IMR-90 (cell line): ENCODE results near the gene MAGEB17. TPM values are rescaled to one million over a fixed set of nuclear protein-coding genes. Genes with fewer than 3 reads are reported as not detected.
A peak's percentile ranks its signal among the peaks of the same experiment; 100 is the strongest.

Source experiments
- ATAC-seq: fragments of 200-7000 bp; cut with Tn5 transposase; 2 replicates; pipeline ENCODE4 v1.9.1; 2020; ENCODE audit warnings: low read depth, mild to moderate bottlenecking, moderate library complexity
- BruUV-seq: library from RNA; stranded (reverse); fragments of 400-500 nt; replicated peaks from 2 replicates; lab custom pipeline; 2021; lab: Mats Ljungman, UMichigan
- CTCF ChIA-PET: fragments of 300-600 bp; formaldehyde crosslinking; extraction: SDS; loops from one replicate; lab custom pipeline; 2021; ENCODE audit warnings: antibody characterized with exemption; lab: Yijun Ruan, JAX
- POLR2A ChIA-PET: fragments of 300-600 bp; sonication (Branson Sonifier 250); formaldehyde crosslinking; loops from one replicate; lab custom pipeline; 2022; ENCODE audit warnings: antibody characterized with exemption; ENCODE audit not compliant: unreplicated experiment; lab: Charles Lee
- DNase-seq: peaks from one replicate; pipeline ENCODE4 v3.0.0; 2013
- H2AFZ ChIP-seq: replicated peaks from 2 replicates; pipeline ENCODE3; 2013; ENCODE audit warnings: low read length, mild to moderate bottlenecking; ENCODE audit not compliant: poor library complexity
- H2AK5ac ChIP-seq: 2 replicates; pipeline ENCODE4 v1.6.1; 2013; ENCODE audit warnings: low read depth, low read length, inconsistent platforms
- H2AK9ac ChIP-seq: replicated peaks from 2 replicates; pipeline ENCODE3; 2013; ENCODE audit warnings: mild to moderate bottlenecking, low read depth, low read length, moderate library complexity; ENCODE audit not compliant: poor library complexity
- H2BK120ac ChIP-seq: 2 replicates; pipeline ENCODE4 v1.6.1; 2013; ENCODE audit warnings: low read depth, low read length, inconsistent platforms
- H2BK15ac ChIP-seq: 3 replicates; pipeline ENCODE4 v1.6.1; 2013; ENCODE audit warnings: low read depth, low read length, inconsistent platforms
- H2BK20ac ChIP-seq: 2 replicates; pipeline ENCODE4 v1.6.1; 2013; ENCODE audit warnings: low read depth, mild to moderate bottlenecking, inconsistent platforms, low read length, moderate library complexity
- H2BK5ac ChIP-seq: 2 replicates; pipeline ENCODE4 v1.6.1; 2013; ENCODE audit warnings: mild to moderate bottlenecking, low read depth, low read length, inconsistent platforms; ENCODE audit not compliant: poor library complexity, severe bottlenecking
- H3K14ac ChIP-seq: replicated peaks from 2 replicates; pipeline ENCODE4 v1.6.1; 2013; ENCODE audit warnings: low read depth, low read length, inconsistent platforms
- H3K18ac ChIP-seq: 2 replicates; pipeline ENCODE4 v1.6.1; 2013; ENCODE audit warnings: low read depth, low read length, control low read depth
- H3K23ac ChIP-seq: 2 replicates; pipeline ENCODE4 v1.6.1; 2013; ENCODE audit warnings: low read depth, low read length, inconsistent platforms
- H3K27ac ChIP-seq: 2 replicates; pipeline ENCODE4 v1.5.1; 2013; ENCODE audit warnings: mild to moderate bottlenecking, control low read depth, low read length; ENCODE audit not compliant: insufficient read depth
- H3K27me3 ChIP-seq: 2 replicates; pipeline ENCODE4 v1.6.1; 2013; ENCODE audit warnings: low read length; ENCODE audit not compliant: control insufficient read depth, insufficient read depth
- H3K36me3 ChIP-seq: 2 replicates; pipeline ENCODE4 v1.6.1; 2013; ENCODE audit warnings: low read length, mixed read lengths; ENCODE audit not compliant: control insufficient read depth, insufficient read depth
- H3K4ac ChIP-seq: 2 replicates; pipeline ENCODE4 v1.6.1; 2013; ENCODE audit warnings: low read depth, low read length, inconsistent platforms
- H3K4me1 ChIP-seq: 2 replicates; pipeline ENCODE4 v1.6.1; 2013; ENCODE audit warnings: low read length, mixed read lengths; ENCODE audit not compliant: control insufficient read depth, insufficient read depth
- H3K4me2 ChIP-seq: 2 replicates; pipeline ENCODE4 v1.6.1; 2013; ENCODE audit warnings: low read depth, mild to moderate bottlenecking, control low read depth, low read length, moderate library complexity
- H3K4me3 ChIP-seq: 2 replicates; pipeline ENCODE4 v1.5.1; 2013; ENCODE audit warnings: low read depth, mild to moderate bottlenecking, control low read depth, low read length, moderate library complexity; ENCODE audit not compliant: insufficient read depth
- H3K56ac ChIP-seq: 2 replicates; pipeline ENCODE4 v1.6.1; 2013; ENCODE audit warnings: low read length, inconsistent platforms; ENCODE audit not compliant: insufficient read depth; ENCODE audit errors: extremely low read depth
- H3K79me1 ChIP-seq, 2 experiments: 2 replicates each; pipeline ENCODE4 v1.6.1; 2013; ENCODE audit warnings: low read length in 2 of 2, inconsistent platforms in 1 of 2, low read depth in 1 of 2
- H3K9ac ChIP-seq: 2 replicates; pipeline ENCODE4 v1.6.1; 2013; ENCODE audit warnings: low read depth, low read length, control low read depth
- H3K9me1 ChIP-seq: 2 replicates; pipeline ENCODE4 v1.6.1; 2013; ENCODE audit warnings: low read length, inconsistent platforms; ENCODE audit not compliant: insufficient read depth
- H3K9me3 ChIP-seq: 2 replicates; pipeline ENCODE4 v1.6.1; 2013; ENCODE audit warnings: low read length; ENCODE audit not compliant: control insufficient read depth, insufficient read depth
- H4K20me1 ChIP-seq: 2 replicates; pipeline ENCODE4 v1.6.1; 2013; ENCODE audit warnings: low read length, inconsistent platforms; ENCODE audit not compliant: insufficient read depth
- H4K5ac ChIP-seq: 2 replicates; pipeline ENCODE4 v1.6.1; 2013; ENCODE audit warnings: mild to moderate bottlenecking, low read depth, low read length, control low read depth
- H4K8ac ChIP-seq, 2 experiments: 2 replicates each; pipeline ENCODE4 v1.6.1; 2013; ENCODE audit warnings: low read depth in 2 of 2, low read length in 2 of 2, control low read depth in 1 of 2, inconsistent platforms in 1 of 2
- H4K91ac ChIP-seq: 2 replicates; pipeline ENCODE4 v1.6.1; 2013; ENCODE audit warnings: low read depth, low read length, inconsistent platforms; ENCODE audit not compliant: insufficient read depth
- CEBPB ChIP-seq: IDR thresholded peaks from 2 replicates; pipeline ENCODE4 v1.6.1; 2012; ENCODE audit warnings: low read depth, low read length, improper control_type of control experiment
- CHD1 ChIP-seq: IDR thresholded peaks from 2 replicates; pipeline ENCODE4 v1.6.1; 2012; ENCODE audit warnings: low read depth, low read length, improper control_type of control experiment
- FOS ChIP-seq: fragments of 150-350 bp; IDR thresholded peaks from 2 replicates; pipeline ENCODE4 v1.6.1; 2016; ENCODE audit warnings: low read depth, low read length
- MAFK ChIP-seq: IDR thresholded peaks from 2 replicates; pipeline ENCODE4 v1.6.1; 2012; ENCODE audit warnings: low read depth, low read length, improper control_type of control experiment
- MAZ ChIP-seq: IDR thresholded peaks from 2 replicates; pipeline ENCODE4 v1.6.1; 2012; ENCODE audit warnings: low read depth, mild to moderate bottlenecking, low read length, improper control_type of control experiment, moderate library complexity, borderline replicate concordance
- NFE2L2 ChIP-seq: fragments of 150-350 bp; IDR thresholded peaks from 2 replicates; pipeline ENCODE4 v1.6.1; 2016; ENCODE audit warnings: low read depth, mild to moderate bottlenecking, low read length
- POLR2A ChIP-seq: IDR thresholded peaks from 2 replicates; pipeline ENCODE4 v1.6.1; 2012; ENCODE audit warnings: mild to moderate bottlenecking, low read depth, low read length
- RAD21 ChIP-seq: IDR thresholded peaks from 2 replicates; pipeline ENCODE4 v1.6.1; 2012; ENCODE audit warnings: low read length, improper control_type of control experiment
- RCOR1 ChIP-seq: IDR thresholded peaks from 2 replicates; pipeline ENCODE4 v1.6.1; 2012; ENCODE audit warnings: mild to moderate bottlenecking, low read length, improper control_type of control experiment; ENCODE audit not compliant: insufficient replicate concordance
- RFX5 ChIP-seq: IDR thresholded peaks from 2 replicates; pipeline ENCODE4 v1.8.0; 2012; ENCODE audit warnings: low read depth, mild to moderate bottlenecking, low read length, moderate library complexity
- USF2 ChIP-seq: fragments of 150-350 bp; IDR thresholded peaks from 2 replicates; pipeline ENCODE4 v1.6.1; 2017; ENCODE audit warnings: mild to moderate bottlenecking, antibody characterized with exemption, low read length, low read depth
- WGBS, 2 experiments: methylation state at CpG; one replicate each; pipeline versions ENCODE4 v1.1.5 to v1.1.7; 2013; ENCODE audit warnings: missing lambda C conversion rate in 2 of 2; ENCODE audit not compliant: insufficient read length in 1 of 2; ENCODE audit errors: extremely low coverage in 2 of 2; 5-methylcytosine and 5-hydroxymethylcytosine counted together
- dilution Hi-C: fragments of 300-500 bp; cut with HindIII; formaldehyde crosslinking; loops from one replicate; pipeline ENCODE4 v1.14.3; 2018; ENCODE audit warnings: low sequenced_read_pairs; ENCODE audit not compliant: unreplicated experiment
- in situ Hi-C: fragments of 300-500 bp; cut with MboI; formaldehyde crosslinking; loops from 3 replicates; pipeline ENCODE4 v1.14.3; 2019; ENCODE audit warnings: low sequenced_read_pairs, inconsistent platforms, mixed read lengths
- intact Hi-C: fragments of 100-400 bp; cut with micrococcal nuclease; formaldehyde crosslinking; loops from 2 replicates; pipeline ENCODE4 v1.10.0; 2022
- polyA plus RNA-seq, 3 experiments: library from polyadenylated mRNA; depleted of rRNA; stranded (reverse); fragments of >200 nt; gene quantifications; 2 replicates each; pipeline ENCODE4 v1.2.3, GENCODE V29; 2012; ENCODE audit warnings: low replicate concordance in 1 of 3
- total RNA-seq: library from RNA; depleted of rRNA; stranded (reverse); fragments of >200 nt; gene quantifications from 2 replicates; pipeline ENCODE4 v1.2.3, GENCODE V29; 2012

MAGEB17 gene
- total and polyA plus RNA-seq, 2 of the 4 experiments (the other 2 are of a cell fraction): under 0.01 to 0.34 TPM

- peak overlapping the region; percentile 37; the same call in 1 of the 2 replicates for H4K91ac ChIP-seq
- peak overlapping the region; percentile 61 for H2AFZ ChIP-seq
- H3K36me3 ChIP-seq: no peaks in the 10 kb centered on the region
- H3K9me1 ChIP-seq: no peaks in the 10 kb centered on the region
- H4K20me1 ChIP-seq: no peaks in the 10 kb centered on the region
- intact Hi-C loops: loop anchor here (5.0 to 10.0 kb wide), 2 partner anchors 181 to 192 kb away; no protein-coding TSS in a partner anchor
- TF ChIP-seq NFE2L2: no peak
- no peak for TF ChIP-seq RFX5
- no peak for TF ChIP-seq MAFK
- no peak for TF ChIP-seq CHD1
- no peak for TF ChIP-seq RAD21
- no peak for TF ChIP-seq CEBPB
- TF ChIP-seq USF2: no peak
- no peak for TF ChIP-seq POLR2A
- no peak for TF ChIP-seq MAZ
- TF ChIP-seq RCOR1: no peak
- TF ChIP-seq FOS: no peak
- no peak overlapping the region; the same call in 1 of the 2 replicates for H3K4me3 ChIP-seq
- ATAC-seq (no peak), DNase-seq (no peak)
- H2AK9ac ChIP-seq: no peak overlapping the region
- H2BK15ac ChIP-seq: no peak overlapping the region
- BruUV-seq: no TSS peak
- in situ Hi-C loops: loop anchor here (10.0 kb wide), 2 partner anchors 311 to 541 kb away; no protein-coding TSS in a partner anchor
- H3K4ac ChIP-seq: peak overlapping the region; percentile 76
- H4K5ac ChIP-seq: no peak overlapping the region
- H3K4me1 ChIP-seq: peaks cover 2% of the 10 kb centered on the region; the same call in 1 of the 2 replicates
- peaks cover 0 to 17% of the 10 kb centered on the region in 2 experiments; a peak in 2 of 4 replicates for H3K79me1 ChIP-seq
- H3K56ac ChIP-seq: no peak overlapping the region
- H3K18ac ChIP-seq: no peak overlapping the region
- WGBS, 2 experiments: 80% methylated on average over 1 of the region's 7 CpGs; no CpG with 5 or more reads in 1 of the 2 experiments
- 0 out of 2 replicates have a peak overlapping the region, but pooled peaks have one; percentile 58 for H3K14ac ChIP-seq
- CTCF ChIA-PET: interaction anchor here (1.7 kb wide), 1 partner anchor 14 kb away, joined by 6 read pairs; no protein-coding TSS in a partner anchor
- H3K27ac ChIP-seq: no peak overlapping the region
- POLR2A ChIA-PET: no interaction called here
- H4K8ac ChIP-seq: peak overlapping the region in 1 of 2 experiments; percentile 37; a peak in 1 of 4 replicates
- H2BK20ac ChIP-seq: peak overlapping the region; percentile 43
- H2BK120ac ChIP-seq: peak overlapping the region; percentile 59
- peak overlapping the region; percentile 39 for H2AK5ac ChIP-seq
- H2BK5ac ChIP-seq: peak overlapping the region; percentile 5
- H3K23ac ChIP-seq: no peak overlapping the region
- H3K9ac ChIP-seq: no peak overlapping the region
- H3K27me3 ChIP-seq: no peaks in the 10 kb centered on the region; the same call in 1 of the 2 replicates
- H3K9me3 ChIP-seq: peaks cover 2% of the 10 kb centered on the region; the same call in 1 of the 2 replicates
- no peak overlapping the region for H3K4me2 ChIP-seq
- dilution Hi-C loops: no loop called here
Observed at GRCh38 chrX:16124201-16124600, 43.1 kb upstream of the MAGEB17 start.
